Aorta (tissue), 5 donors: Measurements from ENCODE around the gene PROX1. TPM values are rescaled to one million over a fixed set of nuclear protein-coding genes. Genes with fewer than 3 reads are reported as not detected.

ENCODE experiments used
- ATAC-seq: fragments of 200-7000 bp; cut with Tn5 transposase; one replicate; pipeline ENCODE4 v1.9.1; 2022; ENCODE audit warnings: moderate library complexity; ENCODE audit not compliant: low FRiP score
- DNase-seq, 2 donors: peaks; one replicate each; pipeline ENCODE4 v3.0.0-alpha.2; 2020
- H3K27ac ChIP-seq, 2 donors: one replicate each; pipeline ENCODE4 v1.5.1; 2013; ENCODE audit warnings: low read length in 2 of 2, mild to moderate bottlenecking in 2 of 2, moderate library complexity in 2 of 2, control low read depth in 1 of 2, inconsistent platforms in 1 of 2, low read depth in 1 of 2
- H3K27me3 ChIP-seq, 2 donors: one replicate each; pipeline ENCODE4 v1.6.1; 2013; ENCODE audit warnings: control low read depth in 1 of 2, low read length in 1 of 2, mild to moderate bottlenecking in 1 of 2, moderate library complexity in 1 of 2; ENCODE audit not compliant: insufficient read depth in 2 of 2, control insufficient read depth in 1 of 2
- H3K36me3 ChIP-seq, 2 donors: one replicate each; pipeline ENCODE4 v1.6.1; 2013; ENCODE audit warnings: control low read depth in 1 of 2, low read length in 1 of 2, mild to moderate bottlenecking in 1 of 2; ENCODE audit not compliant: insufficient read depth in 2 of 2, control insufficient read depth in 1 of 2
- H3K4me1 ChIP-seq, 2 donors: one replicate each; pipeline ENCODE4 v1.6.1; 2013; ENCODE audit warnings: low read length in 2 of 2, control low read depth in 1 of 2, mild to moderate bottlenecking in 1 of 2, moderate library complexity in 1 of 2; ENCODE audit not compliant: insufficient read depth in 2 of 2, control insufficient read depth in 1 of 2
- H3K4me3 ChIP-seq, 2 donors: one replicate each; pipeline ENCODE4 v1.5.1; 2013; ENCODE audit warnings: low read length in 2 of 2, control low read depth in 1 of 2, mild to moderate bottlenecking in 1 of 2
- H3K9me3 ChIP-seq: one replicate; pipeline ENCODE4 v1.6.1; 2013; ENCODE audit warnings: mild to moderate bottlenecking, low read length; ENCODE audit not compliant: control insufficient read depth
- WGBS, 2 donors: extraction: QIAGEN DNeasy Blood & Tissue Kit; methylation state at CpG; one replicate each; pipeline ENCODE4 v1.1.7; 2013; 5-methylcytosine and 5-hydroxymethylcytosine counted together
- intact Hi-C, 2 donors: fragments of 100-400 bp; cut with DNase I; formaldehyde crosslinking; loops; one replicate each; pipeline versions ENCODE4 v1.14.2 to v1.15.0; 2022
- polyA plus RNA-seq, 2 donors: library from polyadenylated mRNA; stranded (reverse); fragments of 200-250 nt; gene quantifications; one replicate each; pipeline ENCODE4 v1.2.3, GENCODE V29; 2013
- total RNA-seq, 2 donors: library from RNA; stranded (reverse); fragmentation: NEBNext Ultra II Directional; extraction: Animal tissue kit (Norgen Biotek cat#: 25700); gene quantifications; one replicate each; pipeline ENCODE4 v1.2.1, GENCODE V29; 2021
- donor health status: healthy with polysubstance abuse.
- donor health status: Bipolar disorder and iron deficiency.
- donor health status: DM: no; HTN: no; CAD: no.
- donor health status: DM: no; HTN: no; CAD: no.
- donor health status: DM: yes; HTN: yes; CAD: no.

The PROX1 gene
- total and polyA plus RNA-seq, 4 donors, result 1.5 to 2.6 (median 2.5) TPM; not detected in 1

GRCh38 chr1:214021321-214021720 is 33.5 kb downstream of the PROX1 start:
- H3K27me3 ChIP-seq, result peaks cover 0 to 1% of the 10 kb centered on the region in 2 donors
- H3K27ac ChIP-seq, result no peak overlapping the region
- no peaks in the 10 kb centered on the region for H3K36me3 ChIP-seq
- intact Hi-C loops, result no loop called here
- H3K9me3 ChIP-seq, result no peaks in the 10 kb centered on the region
- no peak for ATAC-seq
- 70 to 73% methylated on average over 3 of the region's 3 CpGs for WGBS, 2 donors
- no peak overlapping the region for H3K4me3 ChIP-seq
- no peaks in the 10 kb centered on the region for H3K4me1 ChIP-seq
- DNase-seq, result no peak

GRCh38 chr1:214022229-214022791 is 34.5 kb downstream of the PROX1 start:
- no peaks in the 10 kb centered on the region for H3K4me1 ChIP-seq
- ATAC-seq, result no peak
- DNase-seq, result no peak

GRCh38 chr1:214022810-214023425 is 35.1 kb downstream of the PROX1 start:
- Histone ChIP-seq H3K36me3 (no peaks in the 10 kb centered on the region), H3K27ac (no peak overlapping the region), H3K4me3 (no peak overlapping the region), H3K27me3 (no peaks in the 10 kb centered on the region), H3K4me1 (no peaks in the 10 kb centered on the region), H3K9me3 (no peaks in the 10 kb centered on the region)
- WGBS, 2 donors, result 44 to 48% methylated on average over 2 of the region's 2 CpGs
- DNase-seq (no peak), ATAC-seq (no peak)
- intact Hi-C loops, result no loop called here

More at GRCh38 chr1:214022229-214022791, 34.5 kb downstream of the PROX1 start:
- Histone ChIP-seq H3K4me3 (no peak overlapping the region), H3K36me3 (no peaks in the 10 kb centered on the region), H3K27me3 (peaks cover 0 to 1% of the 10 kb centered on the region in 2 donors), H3K9me3 (no peaks in the 10 kb centered on the region), H3K27ac (no peak overlapping the region)
- WGBS, 2 donors, result 77 to 81% methylated on average over 5 of the region's 5 CpGs
- intact Hi-C loops, result no loop called here

- WGBS, 2 donors, result 14 to 25% methylated on average over 5 of the region's 5 CpGs
- intact Hi-C loops, result no loop called here
Measured at GRCh38 chr1:214026985-214027384, 39.2 kb downstream of the PROX1 start.

GRCh38 chr1:214027498-214027897 is 39.7 kb downstream of the PROX1 start:
- WGBS, 2 donors, result 33 to 42% methylated on average over 5 of the region's 5 CpGs
- no peak for ATAC-seq
- Histone ChIP-seq H3K36me3 (no peaks in the 10 kb centered on the region), H3K27me3 (no peaks in the 10 kb centered on the region), H3K9me3 (no peaks in the 10 kb centered on the region), H3K4me3 (no peak overlapping the region), H3K27ac (no peak overlapping the region), H3K4me1 (no peaks in the 10 kb centered on the region)
- DNase-seq, result no peak
- intact Hi-C loops, result no loop called here

More at GRCh38 chr1:214026985-214027384, 39.2 kb downstream of the PROX1 start:
- H3K4me3 ChIP-seq, result no peak overlapping the region
- ATAC-seq (no peak), DNase-seq (no peak)
- H3K36me3 ChIP-seq, result no peaks in the 10 kb centered on the region
- H3K27me3 ChIP-seq, result no peaks in the 10 kb centered on the region
- H3K4me1 ChIP-seq, result no peaks in the 10 kb centered on the region
- H3K9me3 ChIP-seq, result no peaks in the 10 kb centered on the region
- H3K27ac ChIP-seq, result no peak overlapping the region

GRCh38 chr1:214028095-214028494 is 40.3 kb downstream of the PROX1 start:
- H3K4me1 ChIP-seq, result no peaks in the 10 kb centered on the region
- H3K27ac ChIP-seq, result no peak overlapping the region
- no peaks in the 10 kb centered on the region for H3K27me3 ChIP-seq
- H3K36me3 ChIP-seq, result no peaks in the 10 kb centered on the region
- H3K4me3 ChIP-seq, result no peak overlapping the region
- WGBS, 2 donors, result 67 to 73% methylated on average over 5 of the region's 5 CpGs
- H3K9me3 ChIP-seq, result no peaks in the 10 kb centered on the region
- DNase-seq (no peak), ATAC-seq (no peak)
- intact Hi-C loops, result no loop called here

GRCh38 chr1:214028649-214029406 is 41.1 kb downstream of the PROX1 start:
- DNase-seq (no peak), ATAC-seq (no peak)
- H3K4me3 ChIP-seq, result no peak overlapping the region
- H3K4me1 ChIP-seq, result no peaks in the 10 kb centered on the region
- intact Hi-C loops, result no loop called here
- no peaks in the 10 kb centered on the region for H3K36me3 ChIP-seq
- WGBS, 2 donors, result 46 to 53% methylated on average over 9 of the region's 9 CpGs
- no peak overlapping the region for H3K27ac ChIP-seq
- no peaks in the 10 kb centered on the region for H3K9me3 ChIP-seq
- no peaks in the 10 kb centered on the region for H3K27me3 ChIP-seq

- Histone ChIP-seq H3K4me3 (no peak overlapping the region), H3K36me3 (no peaks in the 10 kb centered on the region), H3K4me1 (no peaks in the 10 kb centered on the region), H3K27me3 (no peaks in the 10 kb centered on the region), H3K27ac (no peak overlapping the region), H3K9me3 (no peaks in the 10 kb centered on the region)
- ATAC-seq (no peak), DNase-seq (no peak)
- intact Hi-C loops, result no loop called here
- 25 to 38% methylated on average over 6 of the region's 6 CpGs for WGBS, 2 donors
Measured at GRCh38 chr1:214029796-214030195, 42.0 kb downstream of the PROX1 start.

GRCh38 chr1:214031267-214031650 is 43.5 kb downstream of the PROX1 start:
- intact Hi-C loops, result no loop called here
- Histone ChIP-seq H3K9me3 (no peaks in the 10 kb centered on the region), H3K4me1 (no peaks in the 10 kb centered on the region), H3K4me3 (no peak overlapping the region), H3K36me3 (no peaks in the 10 kb centered on the region), H3K27ac (no peak overlapping the region), H3K27me3 (no peaks in the 10 kb centered on the region)
- DNase-seq (no peak), ATAC-seq (no peak)
- WGBS, 2 donors, result 36 to 40% methylated on average over 5 of the region's 5 CpGs
